KOPT-K1 (cell line): ENCODE data around the gene RAP2A.

Experiments used
- H3K27ac ChIP-seq: fragments of 200-600 bp; sonication (generic); 2 replicates; pipeline ENCODE4 v1.5.1; 2016; ENCODE audit warnings: antibody characterized with exemption, mild to moderate bottlenecking, low read depth, low read length; ENCODE audit not compliant: poor library complexity, severe bottlenecking
- H3K36me3 ChIP-seq: fragments of 200-600 bp; sonication (generic); 2 replicates; pipeline ENCODE4 v1.5.1; 2017; ENCODE audit warnings: antibody characterized with exemption, mild to moderate bottlenecking, low read length, moderate library complexity; ENCODE audit not compliant: insufficient read depth
- H3K9me3 ChIP-seq: fragments of 200-600 bp; sonication (generic); 2 replicates; pipeline ENCODE4 v1.5.1; 2017; ENCODE audit warnings: antibody characterized with exemption, low read length, mild to moderate bottlenecking; ENCODE audit not compliant: insufficient read depth, poor library complexity, severe bottlenecking

The RAP2A gene

GRCh38 chr13:97454699-97455098 lies 20.7 kb downstream of the RAP2A start:
- 0 out of 2 replicates have a peak, but pooled peaks cover 4% of the 10 kb centered on the region for H3K36me3 ChIP-seq
- H3K9me3 ChIP-seq, result peaks cover 15% of the 10 kb centered on the region
- H3K27ac ChIP-seq, result no peak overlapping the region

- Histone ChIP-seq H3K36me3 (0 out of 2 replicates have a peak, but pooled peaks cover 4% of the 10 kb centered on the region), H3K27ac (no peak overlapping the region), H3K9me3 (peaks cover 15% of the 10 kb centered on the region)
Observed at GRCh38 chr13:97456047-97456446, 22.1 kb downstream of the RAP2A start.

DNA sequence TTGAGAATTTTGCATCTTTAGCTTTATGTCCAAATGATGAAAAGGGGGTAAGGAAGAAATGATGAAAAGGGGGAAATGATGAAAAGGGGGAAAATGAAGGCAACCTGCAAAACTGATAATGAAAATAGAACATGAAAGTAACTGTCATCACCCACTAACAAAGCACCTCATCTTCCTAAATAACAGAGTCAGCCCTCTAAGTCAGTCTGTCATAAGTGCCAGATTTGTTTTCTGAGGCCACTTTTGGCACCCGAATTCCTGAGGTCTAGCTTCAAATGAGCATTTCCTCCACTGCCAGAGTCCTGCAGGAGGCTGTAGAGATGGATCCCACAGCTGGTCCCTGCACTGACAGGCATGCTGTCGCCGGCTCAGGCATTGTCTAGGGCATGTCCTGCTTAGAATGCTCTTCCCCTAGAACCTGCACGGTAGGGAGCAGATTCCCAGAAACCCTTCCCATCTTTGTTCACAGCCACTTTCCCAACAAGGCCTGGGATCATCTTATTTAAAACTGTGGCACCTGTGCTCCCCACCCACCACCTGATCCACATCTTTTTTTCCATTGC lies 25.3 kb downstream of the RAP2A start:
- H3K36me3 ChIP-seq, result peaks cover 5% of the 10 kb centered on the region; the same call in 1 of the 2 replicates
- H3K27ac ChIP-seq, result no peak overlapping the region
- H3K9me3 ChIP-seq, result peaks cover 7% of the 10 kb centered on the region

- Histone ChIP-seq H3K9me3 (peaks cover under 1% of the 10 kb centered on the region), H3K27ac (no peak overlapping the region), H3K36me3 (peaks cover 7% of the 10 kb centered on the region; the same call in 1 of the 2 replicates)
Observed at GRCh38 chr13:97460004-97460775, 26.2 kb downstream of the RAP2A start.

DNA sequence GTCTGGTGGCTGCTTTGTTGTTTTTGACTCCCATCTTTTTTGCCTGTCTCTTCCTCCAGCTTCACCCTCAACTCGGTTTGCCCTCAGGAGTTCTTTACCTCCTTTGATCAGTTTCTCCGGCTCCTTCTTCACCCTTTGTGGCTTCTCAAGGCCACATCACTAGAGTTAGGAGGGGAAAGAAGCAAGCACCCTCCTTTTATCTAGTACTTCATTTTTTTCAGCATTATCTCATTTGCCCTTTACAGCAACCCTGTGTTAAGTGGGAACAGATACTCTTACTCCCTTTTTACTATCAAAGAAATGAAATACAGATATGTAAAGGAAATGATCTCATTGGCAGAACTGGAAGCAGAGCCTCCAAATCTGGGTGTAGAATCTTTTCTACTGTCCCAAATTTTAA lies 26.9 kb downstream of the RAP2A start:
- Histone ChIP-seq H3K27ac (no peak overlapping the region), H3K9me3 (no peaks in the 10 kb centered on the region), H3K36me3 (peaks cover 7% of the 10 kb centered on the region; the same call in 1 of the 2 replicates)

DNA sequence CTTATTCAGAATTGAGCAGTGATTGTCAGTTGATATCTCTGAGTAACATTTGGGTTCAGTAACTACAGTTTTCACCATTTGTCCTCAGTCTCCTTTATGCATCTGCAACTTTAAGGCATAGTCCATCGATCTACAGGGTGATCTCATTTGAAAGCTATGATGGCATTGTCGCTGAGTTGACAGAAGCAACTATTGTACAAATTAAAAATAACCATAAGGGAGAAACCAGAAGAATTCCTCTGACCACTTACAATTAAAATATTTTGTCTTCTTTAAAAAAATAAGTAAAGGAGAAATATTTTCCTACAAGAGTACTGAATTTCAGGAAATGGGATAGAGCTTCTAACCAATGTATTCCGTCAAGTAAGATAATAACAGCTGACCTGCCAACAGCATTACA lies 30.6 kb downstream of the RAP2A start:
- H3K36me3 ChIP-seq, result peaks cover 7% of the 10 kb centered on the region; the same call in 1 of the 2 replicates
- no peaks in the 10 kb centered on the region for H3K9me3 ChIP-seq

GRCh38 chr13:97466722-97467121 lies 32.8 kb downstream of the RAP2A start:
- peaks cover 7% of the 10 kb centered on the region; the same call in 1 of the 2 replicates for H3K36me3 ChIP-seq
- no peak overlapping the region for H3K27ac ChIP-seq
- no peaks in the 10 kb centered on the region for H3K9me3 ChIP-seq

More for the DNA sequence above, 30.6 kb downstream of the RAP2A start:
- H3K27ac ChIP-seq, result no peak overlapping the region

DNA sequence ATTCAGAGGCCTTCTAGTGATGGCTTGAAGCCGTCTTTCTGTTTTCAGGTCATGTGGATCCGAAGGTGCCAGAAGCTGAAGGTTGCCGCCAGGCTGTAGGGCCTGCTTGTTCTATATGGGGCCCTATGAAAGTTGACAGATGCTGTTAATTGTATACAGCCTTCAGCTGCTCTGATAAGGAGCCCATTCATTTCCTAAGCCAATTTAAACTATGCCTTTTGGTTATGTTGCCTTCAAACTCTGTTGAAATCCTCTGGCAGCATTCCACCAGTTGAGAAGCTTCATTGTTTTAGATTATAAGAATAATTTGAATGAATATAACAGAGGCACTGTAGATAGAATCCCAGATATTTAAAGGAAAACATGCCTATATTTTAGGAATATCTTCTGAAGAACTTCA lies 34.4 kb downstream of the RAP2A start:
- H3K27ac ChIP-seq, result no peak overlapping the region
- no peaks in the 10 kb centered on the region for H3K9me3 ChIP-seq
- peaks cover 7% of the 10 kb centered on the region; the same call in 1 of the 2 replicates for H3K36me3 ChIP-seq

GRCh38 chr13:97471711-97472110 lies 37.7 kb downstream of the RAP2A start:
- Histone ChIP-seq H3K36me3 (no peaks in the 10 kb centered on the region), H3K27ac (no peak overlapping the region), H3K9me3 (no peaks in the 10 kb centered on the region)

DNA sequence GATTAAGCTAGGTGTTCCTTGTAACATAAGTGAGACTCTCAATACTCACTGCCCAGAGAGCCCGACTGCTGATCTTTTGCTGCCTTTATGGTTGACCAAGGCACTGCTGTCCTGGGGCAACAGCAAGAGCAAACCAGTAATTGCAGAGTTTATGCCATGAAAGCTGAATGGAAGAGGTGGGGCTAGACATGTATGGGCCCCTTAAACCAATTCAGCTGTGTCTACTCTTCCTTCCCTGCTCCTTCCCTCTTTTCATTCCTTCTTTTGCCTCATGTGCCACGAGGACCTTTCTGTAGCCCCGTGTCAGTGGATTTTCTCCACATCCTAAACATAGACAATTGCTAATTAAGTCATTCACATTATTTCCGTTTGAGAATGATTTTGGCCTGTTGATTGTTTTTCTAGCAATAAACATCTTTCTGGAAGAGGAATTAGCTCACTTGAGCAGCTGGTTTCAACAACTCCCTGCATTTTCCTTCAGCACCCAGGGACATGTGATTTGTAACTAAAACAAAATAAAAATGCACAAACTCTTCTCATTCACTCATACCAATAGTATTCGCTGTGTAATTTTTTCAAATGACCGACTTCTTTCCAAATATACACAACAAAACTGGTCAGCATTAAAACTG lies 40.5 kb downstream of the RAP2A start:
- Histone ChIP-seq H3K36me3 (no peaks in the 10 kb centered on the region), H3K27ac (no peak overlapping the region), H3K9me3 (no peaks in the 10 kb centered on the region)

GRCh38 chr13:97475011-97475410 lies 41.0 kb downstream of the RAP2A start:
- Histone ChIP-seq H3K27ac (no peak overlapping the region), H3K9me3 (no peaks in the 10 kb centered on the region), H3K36me3 (no peaks in the 10 kb centered on the region)

GRCh38 chr13:97477844-97478243 lies 43.9 kb downstream of the RAP2A start:
- no peaks in the 10 kb centered on the region for H3K36me3 ChIP-seq
- no peaks in the 10 kb centered on the region for H3K9me3 ChIP-seq
- H3K27ac ChIP-seq, result no peak overlapping the region

- H3K36me3 ChIP-seq, result no peaks in the 10 kb centered on the region
- no peaks in the 10 kb centered on the region for H3K9me3 ChIP-seq
- H3K27ac ChIP-seq, result no peak overlapping the region
Observed at GRCh38 chr13:97478247-97478646, 44.3 kb downstream of the RAP2A start.

DNA sequence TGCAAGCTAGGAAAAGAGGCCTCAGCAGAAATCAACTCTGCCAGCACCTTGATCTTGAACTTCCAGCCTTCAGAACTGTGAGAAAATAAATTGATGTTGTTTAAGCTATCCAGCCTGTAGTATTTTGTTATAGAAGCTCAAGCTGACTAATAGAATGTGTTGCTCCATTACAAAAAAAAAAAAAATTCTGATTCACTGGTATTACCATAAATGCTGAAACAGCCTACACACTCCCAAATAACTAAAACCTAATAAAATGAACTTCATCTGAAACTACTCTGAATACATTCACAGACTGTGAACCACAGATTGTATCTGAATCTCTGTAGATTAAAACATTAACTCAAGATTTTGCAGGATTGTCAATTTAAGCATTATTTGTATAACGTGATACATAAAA lies 49.5 kb downstream of the RAP2A start:
- Histone ChIP-seq H3K9me3 (no peaks in the 10 kb centered on the region), H3K27ac (no peak overlapping the region), H3K36me3 (no peaks in the 10 kb centered on the region)

DNA sequence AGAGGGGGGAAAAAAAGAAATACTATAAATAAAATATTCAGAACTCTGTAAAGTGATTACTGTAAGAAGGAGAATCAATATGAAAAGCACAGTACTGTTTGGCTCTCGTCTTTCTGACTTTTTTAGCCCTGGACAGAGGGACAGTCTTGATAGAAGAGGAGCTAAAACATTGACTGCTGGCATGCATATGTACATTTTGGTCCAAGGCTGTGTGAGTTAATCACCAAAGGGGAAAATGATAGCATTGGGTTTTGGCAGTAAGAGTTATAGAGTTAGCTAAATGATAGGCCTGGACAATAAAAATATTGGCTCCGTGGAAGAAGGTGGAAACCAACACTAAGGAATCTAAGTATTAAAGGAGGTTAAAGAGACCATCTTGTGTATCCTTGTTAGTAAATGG lies 50.3 kb downstream of the RAP2A start:
- no peak overlapping the region for H3K27ac ChIP-seq
- no peaks in the 10 kb centered on the region for H3K36me3 ChIP-seq
- no peaks in the 10 kb centered on the region for H3K9me3 ChIP-seq
